ENCODE measurements around the gene FN3K.
A peak's percentile ranks its signal among the peaks of the same experiment; 100 is the strongest.

- TF ChIP-seq CTCF (IDR thresholded peaks at IDR 0.05) (no peak), POLR2AphosphoS5 (IDR thresholded peaks at IDR 0.05) (peak in 1 of 2 donors; percentile 71)
These were observed 37.1 kb upstream of the FN3K start, which contains the start of gene RAB40B for GRCh38 chr17:82698065-82698973.

Measured in esophagus muscularis mucosa (tissue), 3 donors.